Right lobe of liver (tissue), 6 donors: ENCODE measurements around the gene RPLP2. TPM values are rescaled to one million over a fixed set of nuclear protein-coding genes. Genes with fewer than 3 reads are reported as not detected.

Source experiments
- ATAC-seq, 4 donors: fragments of 200-7000 bp; cut with Tn5 transposase; one replicate each; pipeline ENCODE4 v1.9.1; 2020; ENCODE audit warnings: mild to moderate bottlenecking in 4 of 4, moderate library complexity in 4 of 4
- DNase-seq, 3 donors: peaks; one replicate each; pipeline ENCODE4 v3.0.0-alpha.2; 2020
- H3K27ac ChIP-seq, 3 donors: fragments of 200-600 bp; one replicate each; pipeline ENCODE4 v1.8.0; 2022
- H3K27me3 ChIP-seq, 2 donors: fragments of 200-600 bp; one replicate each; pipeline ENCODE4 v1.8.0; 2022
- H3K36me3 ChIP-seq, 4 donors: fragments of 200-600 bp; sonication (generic) in 1 of 4; one replicate each; pipeline versions ENCODE4 v1.5.1 to v1.8.0; 2017 to 2022; ENCODE audit warnings: control low read depth in 1 of 4
- H3K4me1 ChIP-seq, 4 donors: fragments of 200-600 bp; sonication (generic) in 1 of 4; one replicate each; pipeline versions ENCODE4 v1.5.1 to v1.8.0; 2017 to 2022; ENCODE audit warnings: control low read depth in 1 of 4
- H3K4me3 ChIP-seq, 3 donors: fragments of 200-600 bp; one replicate each; pipeline ENCODE4 v1.8.0; 2022
- H3K9me3 ChIP-seq, 4 donors: fragments of 200-600 bp; sonication (generic) in 1 of 4; one replicate each; pipeline versions ENCODE4 v1.5.1 to v1.8.0; 2017 to 2022; ENCODE audit warnings: control low read depth in 1 of 4
- CTCF ChIP-seq, 4 donors: fragments of 200-600 bp in 3 of 4; fragments of 450-650 bp in 1 of 4; IDR thresholded peaks; one replicate each; pipeline versions ENCODE4 v1.5.1 to v1.8.0; 2016 to 2022; ENCODE audit warnings: antibody characterized with exemption in 4 of 4, mild to moderate bottlenecking in 2 of 4
- POLR2A ChIP-seq: fragments of 450-650 bp; IDR thresholded peaks from one replicate; pipeline ENCODE4 v1.6.1; 2017; ENCODE audit warnings: antibody characterized with exemption, mild to moderate bottlenecking
- WGBS: methylation state at CpG from one replicate; pipeline ENCODE4 v1.1.6; 2018; ENCODE audit warnings: low coverage, low lambda C conversion rate; ENCODE audit not compliant: insufficient coverage; ENCODE audit errors: missing lambda C conversion rate; 5-methylcytosine and 5-hydroxymethylcytosine counted together
- intact Hi-C, 2 donors: fragments of 100-400 bp; cut with DNase I; formaldehyde crosslinking; loops; one replicate each; pipeline versions ENCODE4 v1.11.2 to v1.14.1; 2022
- total RNA-seq, 6 experiments: library from RNA; depleted of rRNA in 2 of 6; stranded (reverse); fragments of >200 nt in 2 of 6; fragmentation: NEBNext Ultra II Directional in 3 of 6; extraction: Animal tissue kit (Norgen Biotek cat#: 25700) in 3 of 6; gene quantifications; one replicate each; pipeline versions ENCODE4 v1.1.0 to v1.2.4, GENCODE V29; 2016 to 2023
- donor health status: DM: no; HTN: yes; CAD: no.
- donor health status: DM: no; HTN: no; CAD: no.
- donor health status: DM: no; HTN: no; CAD: no.
- donor health status: DM: no; HTN: yes; CAD: no.
- donor health status: DM: no; HTN: yes; CAD: no.

RPLP2 gene
- total RNA-seq, 6 experiments from 2014 or later: 212 to 574 (median 457) TPM

- WGBS: 54% methylated on average over 11 of the region's 11 CpGs
- Histone ChIP-seq H3K4me1 (peaks cover 0 to 22% (median 8%) of the 10 kb centered on the region in 4 donors), H3K27me3 (no peaks in the 10 kb centered on the region), H3K27ac (no peak overlapping the region), H3K4me3 (peak overlapping the region; percentile 77 to 85 (median 80)), H3K9me3 (no peaks in the 10 kb centered on the region), H3K36me3 (peaks cover 0 to 6% (median 1%) of the 10 kb centered on the region in 4 donors)
- no peak for TF ChIP-seq POLR2A
- no peak for TF ChIP-seq CTCF (IDR thresholded peaks at IDR 0.05)
- intact Hi-C loops: no loop called here
- DNase-seq (peak in 1 of 3 donors; percentile 56), ATAC-seq (no peak)
Measured at GRCh38 chr11:776263-776560, 33.6 kb upstream of the RPLP2 start.

GRCh38 chr11:776561-777287 is 33.0 kb upstream of the RPLP2 start:
- ATAC-seq: peak; percentile 0 to 4 (median 2)
- peak overlapping the region; percentile 64 to 76 (median 69) for H3K27ac ChIP-seq
- DNase-seq: peak; percentile 43 to 69 (median 58)
- H3K4me3 ChIP-seq: peak overlapping the region; percentile 77 to 85 (median 80)
- H3K4me1 ChIP-seq: peaks cover 0 to 22% (median 8%) of the 10 kb centered on the region in 4 donors
- H3K9me3 ChIP-seq: no peaks in the 10 kb centered on the region
- 8% methylated on average over 8 of the region's 65 CpGs for WGBS
- no peak for TF ChIP-seq POLR2A
- no peak for TF ChIP-seq CTCF (IDR thresholded peaks at IDR 0.05)
- H3K27me3 ChIP-seq: no peaks in the 10 kb centered on the region
- intact Hi-C loops: no loop called here
- H3K36me3 ChIP-seq: peaks cover 0 to 5% (median 0%) of the 10 kb centered on the region in 4 donors

- ATAC-seq: peak; percentile 70 to 85 (median 77)
- Histone ChIP-seq H3K27me3 (no peaks in the 10 kb centered on the region), H3K36me3 (peaks cover 0 to 5% (median 0%) of the 10 kb centered on the region in 4 donors), H3K4me1 (peaks cover 0 to 22% (median 8%) of the 10 kb centered on the region in 4 donors), H3K27ac (peak within 1 kb of the TSS; percentile 64 to 76 (median 69)), H3K4me3 (peak within 1 kb of the TSS; percentile 77 to 85 (median 80)), H3K9me3 (no peaks in the 10 kb centered on the region)
- intact Hi-C loops: no loop called here
- WGBS: 1% methylated on average over 16 of the region's 110 CpGs
- TF ChIP-seq CTCF (IDR thresholded peaks at IDR 0.05): no peak
- peak; percentile 84 for TF ChIP-seq POLR2A
- peak; percentile 95 for DNase-seq
Measured at GRCh38 chr11:777288-778255, 32.2 kb upstream of the RPLP2 start, which contains the start of gene GATD1. Gene GATD1 (minus strand): TSS chr11:777487. CDS start chr11:777462, 25 bp downstream.
